SK-N-SH (cell line): ENCODE data around the gene TMEM198. TPM values are rescaled to one million over a fixed set of nuclear protein-coding genes. Genes with fewer than 3 reads are reported as not detected.

Experiments
- CTCF ChIA-PET: fragments of 300-600, 350-600 bp; formaldehyde crosslinking; extraction: SDS; loops from one replicate; lab custom pipeline; 2021; lab: Yijun Ruan, JAX
- POLR2A ChIA-PET: fragments of 350-600 bp; sonication (Branson Sonifier 250); formaldehyde crosslinking; extraction: SDS; loops from one replicate; lab custom pipeline; 2020; ENCODE audit warnings: antibody characterized with exemption, inconsistent platforms; lab: Yijun Ruan, JAX
- DNase-seq: peaks from one replicate; pipeline ENCODE4 v3.0.0; 2012
- H2AFZ ChIP-seq: fragments of 200-600 bp; sonication (generic); 2 replicates; pipeline ENCODE4 v1.8.1; 2016; ENCODE audit warnings: antibody characterized with exemption, mild to moderate bottlenecking, low read depth
- H3F3A ChIP-seq: fragments of 200-600 bp; sonication (generic); replicated peaks from 2 replicates; pipeline ENCODE3; 2016; ENCODE audit warnings: antibody characterized with exemption, mild to moderate bottlenecking; ENCODE audit not compliant: insufficient read depth
- H3K27ac ChIP-seq, 2 experiments: fragments of 200-500 bp in 1 of 2; fragments of 200-600 bp in 1 of 2; sonication (Bioruptor generic) in 1 of 2; sonication (generic), shearing (Covaris generic) in 1 of 2; 2 replicates each; pipeline versions ENCODE4 v1.5.1 to v1.6.1; 2014 to 2016; ENCODE audit warnings: low read depth in 2 of 2, inconsistent platforms in 1 of 2, low read length in 1 of 2, mild to moderate bottlenecking in 1 of 2, mixed read lengths in 1 of 2
- H3K27me3 ChIP-seq: fragments of 200-600 bp; sonication (generic), shearing (Covaris generic); 2 replicates; pipeline ENCODE4 v1.6.1; 2016; ENCODE audit warnings: mixed run types; ENCODE audit not compliant: insufficient read depth
- H3K36me3 ChIP-seq, 2 experiments: fragments of 200-500 bp in 1 of 2; fragments of 200-600 bp in 1 of 2; sonication (Bioruptor generic) in 1 of 2; sonication (generic) in 1 of 2; replicated peaks in 1 of 2; 2 replicates each; pipeline versions ENCODE3 to v1.5.1; 2014 to 2016; ENCODE audit warnings: low read length in 1 of 2, mild to moderate bottlenecking in 1 of 2; ENCODE audit not compliant: insufficient read depth in 2 of 2, control insufficient read depth in 1 of 2
- H3K4me1 ChIP-seq, 2 experiments: fragments of 200-500 bp in 1 of 2; fragments of 200-600 bp in 1 of 2; sonication (Bioruptor generic) in 1 of 2; sonication (generic), shearing (Covaris generic) in 1 of 2; 2 replicates each; pipeline versions ENCODE4 v1.5.1 to v1.6.1; 2014 to 2016; ENCODE audit warnings: low read depth in 1 of 2, low read length in 1 of 2, mixed run types in 1 of 2; ENCODE audit not compliant: insufficient read depth in 2 of 2, control insufficient read depth in 1 of 2
- H3K4me2 ChIP-seq: fragments of 200-600 bp; sonication (generic), shearing (Covaris generic); 2 replicates; pipeline ENCODE4 v1.6.1; 2017; ENCODE audit warnings: mixed run types
- H3K4me3 ChIP-seq, 2 experiments: fragments of 200-500 bp in 1 of 2; fragments of 200-600 bp in 1 of 2; sonication (Bioruptor generic) in 1 of 2; sonication (generic), shearing (Covaris generic) in 1 of 2; 2 replicates each; pipeline versions ENCODE4 v1.5.1 to v1.8.1; 2014 to 2016; ENCODE audit warnings: low read depth in 2 of 2, inconsistent platforms in 1 of 2, low read length in 1 of 2, mild to moderate bottlenecking in 1 of 2, mixed read lengths in 1 of 2, moderate library complexity in 1 of 2
- H3K79me2 ChIP-seq: fragments of 200-600 bp; sonication (generic); 2 replicates; pipeline ENCODE4 v1.8.1; 2017; ENCODE audit warnings: mild to moderate bottlenecking; ENCODE audit not compliant: insufficient read depth
- H3K9ac ChIP-seq: fragments of 200-600 bp; sonication (generic); 2 replicates; pipeline ENCODE4 v1.6.1; 2017; ENCODE audit warnings: mixed run types
- H3K9me2 ChIP-seq: fragments of 200-600 bp; sonication (generic); 2 replicates; pipeline ENCODE4 v1.6.1; 2017; ENCODE audit warnings: mixed run types
- H3K9me3 ChIP-seq: fragments of 200-600 bp; sonication (generic); 2 replicates; pipeline ENCODE4 v1.6.1; 2017; ENCODE audit warnings: mixed run types, mild to moderate bottlenecking, moderate library complexity
- H4K20me1 ChIP-seq: fragments of 200-600 bp; sonication (generic); 2 replicates; pipeline ENCODE4 v1.6.1; 2017; ENCODE audit warnings: mild to moderate bottlenecking, mixed run types; ENCODE audit not compliant: insufficient read depth
- CHD2 ChIP-seq: fragments of 150-350 bp; IDR thresholded peaks from 2 replicates; pipeline ENCODE4 v1.6.1; 2018; ENCODE audit warnings: low read length; ENCODE audit not compliant: partially characterized antibody
- MXI1 ChIP-seq: IDR thresholded peaks from 2 replicates; pipeline ENCODE4 v1.6.1; 2012; ENCODE audit warnings: mild to moderate bottlenecking, low read depth, low read length, improper control_type of control experiment
- PBX3 ChIP-seq: IDR thresholded peaks from 2 replicates; pipeline ENCODE4; 2012
- POLR2AphosphoS5 ChIP-seq: IDR thresholded peaks from 2 replicates; pipeline ENCODE4 v1.6.1; 2012; ENCODE audit warnings: low read depth, low read length
- RAD21 ChIP-seq: IDR thresholded peaks from 2 replicates; pipeline ENCODE4 v1.6.1; 2012; ENCODE audit warnings: mild to moderate bottlenecking, low read length
- TCF12 ChIP-seq: IDR thresholded peaks from 2 replicates; pipeline ENCODE4 v1.4.0; 2012
- ZBTB33 ChIP-seq: IDR thresholded peaks from 2 replicates; pipeline ENCODE4 v1.4.0; 2012; ENCODE audit warnings: low read depth, borderline replicate concordance
- WGBS: methylation state at CpG from one replicate; pipeline ENCODE4 v1.1.6; 2017; ENCODE audit warnings: low lambda C conversion rate; 5-methylcytosine and 5-hydroxymethylcytosine counted together
- polyA plus RNA-seq, 3 experiments: library from polyadenylated mRNA; depleted of rRNA; stranded (reverse); fragments of >200 nt; gene quantifications; 2 replicates each; pipeline ENCODE4 v1.2.3, GENCODE V29; 2012

TMEM198 gene
- polyA plus RNA-seq, 1 of the 3 experiments (the other 2 are of a cell fraction), result 4.7 TPM

GRCh38 chr2:219557791-219558785 lies 14.3 kb downstream of the TMEM198 start:
- Histone ChIP-seq H3K9me2 (no peaks in the 10 kb centered on the region), H3K4me3 (no peak overlapping the region), H2AFZ (no peak overlapping the region), H3K36me3 (peaks cover 0 to 7% of the 10 kb centered on the region in 2 experiments), H3K9ac (no peak overlapping the region), H3K27me3 (no peaks in the 10 kb centered on the region), H3F3A (peaks cover 2% of the 10 kb centered on the region), H4K20me1 (no peaks in the 10 kb centered on the region), H3K4me1 (peaks cover 0 to 15% of the 10 kb centered on the region in 2 experiments; a peak in 1 of 4 replicates), H3K9me3 (no peaks in the 10 kb centered on the region), H3K27ac (no peak overlapping the region), H3K4me2 (no peak overlapping the region), H3K79me2 (no peaks in the 10 kb centered on the region)
- DNase-seq, result no peak
- 96% methylated on average over 13 of the region's 25 CpGs for WGBS
- POLR2A ChIA-PET, result interaction anchor here (0.5 to 0.6 kb wide), 2 partner anchors 13 to 16 kb away, joined by 3 read pairs; no protein-coding TSS in a partner anchor
- TF ChIP-seq MXI1 (no peak), PBX3 (no peak), POLR2AphosphoS5 (no peak), TCF12 (no peak), CHD2 (no peak), RAD21 (no peak)
- CTCF ChIA-PET, result interaction anchor here (0.9 to 7.5 kb wide), 5 partner anchors 10 to 84 kb away, joined by 4 to 107 read pairs (median 6); partner anchors contain the start of genes CHPF, OBSL1 and TMEM198

- H3K27ac ChIP-seq, result no peak overlapping the region
- no peak for TF ChIP-seq ZBTB33
- H3K9me2 ChIP-seq, result no peaks in the 10 kb centered on the region
- no peak overlapping the region for H3K4me3 ChIP-seq
- H3F3A ChIP-seq, result peaks cover 2% of the 10 kb centered on the region
- no peaks in the 10 kb centered on the region for H3K79me2 ChIP-seq
- H3K4me2 ChIP-seq, result no peak overlapping the region
- POLR2A ChIA-PET, result interaction anchor here (0.9 to 3.6 kb wide), 4 partner anchors 7 to 74 kb away, joined by 3 to 18 read pairs (median 6); partner anchors contain the start of gene STK11IP
- H3K4me1 ChIP-seq, result peaks cover 0 to 10% of the 10 kb centered on the region in 2 experiments; a peak in 1 of 4 replicates
- no peaks in the 10 kb centered on the region for H3K27me3 ChIP-seq
- H3K9me3 ChIP-seq, result no peaks in the 10 kb centered on the region
- H3K9ac ChIP-seq, result no peak overlapping the region
- H2AFZ ChIP-seq, result no peak overlapping the region
- CTCF ChIA-PET, result interaction anchor here (0.8 to 7.5 kb wide), 31 partner anchors 8 to 246 kb away, joined by 3 to 107 read pairs (median 6); partner anchors contain the start of genes CHPF, DES, INHA and OBSL1
- no peak for DNase-seq
- WGBS, result 78% methylated on average over 18 of the region's 20 CpGs
- peaks cover 0 to 10% of the 10 kb centered on the region in 2 experiments for H3K36me3 ChIP-seq
- no peaks in the 10 kb centered on the region for H4K20me1 ChIP-seq
These were observed 15.5 kb downstream of the TMEM198 start for GRCh38 chr2:219559156-219559915.
